Naive thymus-derived CD4-positive, alpha-beta T cell (primary cell): ENCODE results near the gene CHD1. TPM values are rescaled to one million over a fixed set of nuclear protein-coding genes. Genes with fewer than 3 reads are reported as not detected.

ENCODE experiments used
- ATAC-seq: fragments of 150-1000 bp; cut with Tn5 transposase; 2 replicates; pipeline ENCODE4 v1.10.0; 2021; ENCODE audit warnings: mild to moderate bottlenecking, moderate library complexity
- CTCF ChIA-PET: fragments of 350-600 bp; sonication (Branson Sonifier 250); formaldehyde crosslinking; loops from one replicate; lab custom pipeline; 2021; ENCODE audit warnings: antibody characterized with exemption; lab: Charles Lee
- POLR2A ChIA-PET: fragments of 350-600 bp; sonication (Branson Sonifier 250); formaldehyde crosslinking; loops from one replicate; lab custom pipeline; 2021; ENCODE audit warnings: antibody characterized with exemption, inconsistent platforms; lab: Charles Lee
- DNase-seq, 9 donors: peaks; one replicate each; pipeline versions ENCODE4 v3.0.0 to v3.0.0-alpha.2; 2020 to 2022; ENCODE audit warnings: mixed read lengths in 1 of 9
- H3K27ac ChIP-seq: one replicate; pipeline ENCODE4 v1.7.0; 2013; ENCODE audit warnings: mild to moderate bottlenecking, low read depth, low read length, moderate library complexity
- H3K27me3 ChIP-seq, 2 donors: one replicate each; pipeline ENCODE4 v1.7.0; 2013; ENCODE audit warnings: low read length in 2 of 2, mild to moderate bottlenecking in 2 of 2, moderate library complexity in 2 of 2; ENCODE audit not compliant: control insufficient read depth in 2 of 2, insufficient read depth in 2 of 2
- H3K36me3 ChIP-seq, 3 experiments: 1 replicate in 2 of 3; 2 replicates in 1 of 3; pipeline ENCODE4 v1.7.0; 2013; ENCODE audit warnings: low read length in 3 of 3, mild to moderate bottlenecking in 3 of 3, moderate library complexity in 1 of 3; ENCODE audit not compliant: insufficient read depth in 3 of 3, control insufficient read depth in 2 of 3
- H3K4me1 ChIP-seq, 2 donors: one replicate each; pipeline ENCODE4 v1.7.0; 2013; ENCODE audit warnings: low read length in 2 of 2, mild to moderate bottlenecking in 2 of 2, moderate library complexity in 1 of 2; ENCODE audit not compliant: control insufficient read depth in 2 of 2, insufficient read depth in 2 of 2
- H3K4me3 ChIP-seq: 2 replicates; pipeline ENCODE4 v1.7.0; 2013; ENCODE audit warnings: mild to moderate bottlenecking, low read length
- H3K9me3 ChIP-seq, 3 experiments: 1 replicate in 2 of 3; 2 replicates in 1 of 3; pipeline ENCODE4 v1.7.0; 2013; ENCODE audit warnings: low read length in 3 of 3; ENCODE audit not compliant: control insufficient read depth in 2 of 3
- H3K27ac Mint-ChIP-seq, 9 donors: one replicate each; pipeline ENCODE4 v1.8.0; 2020 to 2022; ENCODE audit warnings: mixed read lengths in 9 of 9, mild to moderate bottlenecking in 8 of 9, moderate library complexity in 5 of 9, inconsistent platforms in 2 of 9
- H3K27me3 Mint-ChIP-seq, 5 donors: one replicate each; pipeline ENCODE4 v1.8.0; 2021 to 2022; ENCODE audit warnings: mixed read lengths in 5 of 5, mild to moderate bottlenecking in 1 of 5
- H3K36me3 Mint-ChIP-seq, 5 donors: one replicate each; pipeline ENCODE4 v1.8.0; 2020 to 2022; ENCODE audit warnings: mixed read lengths in 5 of 5, mild to moderate bottlenecking in 3 of 5, inconsistent platforms in 1 of 5
- H3K4me1 Mint-ChIP-seq, 7 donors: one replicate each; pipeline ENCODE4 v1.8.0; 2020 to 2022; ENCODE audit warnings: mixed read lengths in 7 of 7, mild to moderate bottlenecking in 3 of 7, inconsistent platforms in 1 of 7
- H3K4me3 Mint-ChIP-seq, 10 donors: one replicate each; pipeline ENCODE4 v1.8.0; 2020 to 2022; ENCODE audit warnings: mild to moderate bottlenecking in 10 of 10, mixed read lengths in 10 of 10, moderate library complexity in 6 of 10, inconsistent platforms in 2 of 10
- H3K9me3 Mint-ChIP-seq, 11 donors: one replicate each; pipeline ENCODE4 v1.8.0; 2020 to 2022; ENCODE audit warnings: mixed read lengths in 11 of 11, mild to moderate bottlenecking in 4 of 11, inconsistent platforms in 1 of 11, moderate library complexity in 1 of 11
- intact Hi-C, 2 donors: fragments of 100-400 bp; cut with micrococcal nuclease; formaldehyde crosslinking; loops; one replicate each; pipeline ENCODE4 v1.15.1; 2023
- polyA plus RNA-seq, 2 donors: library from polyadenylated mRNA; unstranded; fragments of 300-500 nt; fragmentation: Illumina TruSeq; gene quantifications; one replicate each; pipeline ENCODE4 v1.2.3, GENCODE V29; 2021
- total RNA-seq, 6 experiments: library from RNA in 5 of 6; stranded (reverse) in 5 of 6; gene quantifications; 1 replicate in 5 of 6; 2 replicates in 1 of 6; pipeline ENCODE4 v1.2.3 and lab custom pipeline; 2021 to 2026

Gene CHD1
- total and polyA plus RNA-seq, 7 experiments from 2014 or later = 9.1 to 134 (median 87.9) TPM

- Histone ChIP-seq H3K9me3 (no peaks in the 10 kb centered on the region), H3K27ac (no peak overlapping the region), H3K36me3 (no peaks in the 10 kb centered on the region), H3K4me3 (no peak overlapping the region), H3K27me3 (no peaks in the 10 kb centered on the region), H3K4me1 (peaks cover 0 to 25% of the 10 kb centered on the region in 2 donors)
- Mint-ChIP-seq H3K27ac (peak overlapping the region in 8 of 9 donors; percentile 21 to 83 (median 48)), H3K4me3 (peak overlapping the region in 2 of 10 donors; percentile 4 to 19), H3K9me3 (no peaks in the 10 kb centered on the region), H3K36me3 (no peaks in the 10 kb centered on the region), H3K27me3 (no peaks in the 10 kb centered on the region), H3K4me1 (peaks cover 0 to 75% (median 66%) of the 10 kb centered on the region in 7 donors)
- intact Hi-C loops = loop anchor here in 1 of 2 donors (2.0 kb wide), 1 partner anchor 15 kb away; no protein-coding TSS in a partner anchor
- ATAC-seq (peak; percentile 69), DNase-seq (no peak)
- CTCF ChIA-PET = interaction anchor here (0.9 to 1.2 kb wide), 2 partner anchors 11 to 12 kb away, joined by 3 read pairs; no protein-coding TSS in a partner anchor
- POLR2A ChIA-PET = interaction anchor here (1.2 to 5.6 kb wide), 4 partner anchors 8 to 96 kb away, joined by 3 to 59 read pairs (median 6); partner anchors contain the start of gene CHD1
These were observed 12.5 kb upstream of the CHD1 start for GRCh38 chr5:98941131-98941883.

- Histone ChIP-seq H3K9me3 (no peaks in the 10 kb centered on the region), H3K27me3 (no peaks in the 10 kb centered on the region), H3K36me3 (no peaks in the 10 kb centered on the region), H3K4me1 (peaks cover 0 to 25% of the 10 kb centered on the region in 2 donors), H3K27ac (no peak overlapping the region), H3K4me3 (no peak overlapping the region)
- no peaks in the 10 kb centered on the region for H3K9me3 Mint-ChIP-seq
- H3K27me3 Mint-ChIP-seq = no peaks in the 10 kb centered on the region
- ChIA-PET POLR2A (interaction anchor here (0.7 to 5.6 kb wide), 3 partner anchors 12 to 97 kb away, joined by 4 to 59 read pairs (median 5); partner anchors contain the start of gene CHD1), CTCF (interaction anchor here (1.2 to 1.9 kb wide), 2 partner anchors 10 to 17 kb away, joined by 3 to 4 read pairs; no protein-coding TSS in a partner anchor)
- no peak for ATAC-seq
- intact Hi-C loops = loop anchor here in 1 of 2 donors (2.0 kb wide), 1 partner anchor 14 kb away; no protein-coding TSS in a partner anchor
- DNase-seq = no peak
- peaks cover 0 to 78% (median 64%) of the 10 kb centered on the region in 7 donors for H3K4me1 Mint-ChIP-seq
- H3K4me3 Mint-ChIP-seq = peak overlapping the region in 3 of 10 donors; percentile 1 to 42 (median 4)
- peak overlapping the region in 8 of 9 donors; percentile 21 to 83 (median 54) for H3K27ac Mint-ChIP-seq
- H3K36me3 Mint-ChIP-seq = no peaks in the 10 kb centered on the region
These were observed 11.8 kb upstream of the CHD1 start for GRCh38 chr5:98940581-98940980.

- H3K4me1 Mint-ChIP-seq = peaks cover 6 to 88% (median 78%) of the 10 kb centered on the region in 7 donors
- DNase-seq = no peak
- POLR2A ChIA-PET = interaction anchor here (1.2 to 5.6 kb wide), 3 partner anchors 9 to 21 kb away, joined by 3 to 59 read pairs (median 4); partner anchors contain the start of gene CHD1
- no peaks in the 10 kb centered on the region for H3K27me3 Mint-ChIP-seq
- peaks cover 0 to 4% (median 0%) of the 10 kb centered on the region in 11 donors for H3K9me3 Mint-ChIP-seq
- peak overlapping the region; percentile 24 for H3K27ac ChIP-seq
- H3K36me3 Mint-ChIP-seq = peaks cover 0 to 11% (median 0%) of the 10 kb centered on the region in 5 donors
- H3K4me1 ChIP-seq = peaks cover 11 to 36% of the 10 kb centered on the region in 2 donors
- no peaks in the 10 kb centered on the region for H3K9me3 ChIP-seq
- H3K27ac Mint-ChIP-seq = peak overlapping the region in 7 of 9 donors; percentile 6 to 100 (median 49)
- H3K4me3 ChIP-seq = no peak overlapping the region
- CTCF ChIA-PET = interaction anchor here (0.6 kb wide), 1 partner anchor 565 kb away, joined by 3 read pairs; no protein-coding TSS in a partner anchor
- peak overlapping the region in 1 of 10 donors; percentile 14 for H3K4me3 Mint-ChIP-seq
- ATAC-seq = no peak
- H3K27me3 ChIP-seq = no peaks in the 10 kb centered on the region
- intact Hi-C loops = loop anchor here in 1 of 2 donors (1.0 kb wide), 1 partner anchor 8 kb away; no protein-coding TSS in a partner anchor
- H3K36me3 ChIP-seq = no peaks in the 10 kb centered on the region
These were observed 9.7 kb upstream of the CHD1 start for GRCh38 chr5:98938464-98938863.

- ATAC-seq (no peak), DNase-seq (no peak)
- Histone ChIP-seq H3K27ac (peak overlapping the region; percentile 25), H3K4me3 (no peak overlapping the region), H3K4me1 (peaks cover 21 to 43% of the 10 kb centered on the region in 2 donors), H3K9me3 (no peaks in the 10 kb centered on the region), H3K27me3 (no peaks in the 10 kb centered on the region), H3K36me3 (no peaks in the 10 kb centered on the region)
- Mint-ChIP-seq H3K9me3 (peaks cover 0 to 4% (median 0%) of the 10 kb centered on the region in 11 donors), H3K27me3 (no peaks in the 10 kb centered on the region), H3K27ac (peak overlapping the region in 5 of 9 donors; percentile 35 to 100 (median 94)), H3K4me1 (peaks cover 19 to 92% (median 81%) of the 10 kb centered on the region in 7 donors), H3K4me3 (no peak overlapping the region), H3K36me3 (peaks cover 0 to 16% (median 0%) of the 10 kb centered on the region in 5 donors)
- CTCF ChIA-PET = no interaction called here
- POLR2A ChIA-PET = interaction anchor here (1.2 to 5.6 kb wide), 4 partner anchors 8 to 32 kb away, joined by 3 to 59 read pairs (median 4); partner anchors contain the start of gene CHD1
- intact Hi-C loops = no loop called here
These were observed 8.3 kb upstream of the CHD1 start for GRCh38 chr5:98936948-98937715.

GRCh38 chr5:98935206-98935605, 6.4 kb upstream of the CHD1 start:
- Mint-ChIP-seq H3K4me1 (peaks cover 34 to 91% (median 84%) of the 10 kb centered on the region in 7 donors), H3K27ac (peak overlapping the region in 8 of 9 donors; percentile 87 to 100 (median 96)), H3K36me3 (peaks cover 0 to 18% (median 0%) of the 10 kb centered on the region in 5 donors), H3K27me3 (no peaks in the 10 kb centered on the region), H3K4me3 (peak overlapping the region in 1 of 10 donors; percentile 73), H3K9me3 (peaks cover 0 to 4% (median 0%) of the 10 kb centered on the region in 11 donors)
- no peak overlapping the region for H3K4me3 ChIP-seq
- ChIA-PET CTCF (no interaction called here), POLR2A (interaction anchor here (0.7 kb wide), 1 partner anchor 26 kb away, joined by 3 read pairs; no protein-coding TSS in a partner anchor)
- ATAC-seq (no peak), DNase-seq (no peak)
- H3K9me3 ChIP-seq = no peaks in the 10 kb centered on the region
- H3K36me3 ChIP-seq = no peaks in the 10 kb centered on the region
- no peaks in the 10 kb centered on the region for H3K27me3 ChIP-seq
- H3K27ac ChIP-seq = peak overlapping the region; percentile 98
- peaks cover 30 to 47% of the 10 kb centered on the region in 2 donors for H3K4me1 ChIP-seq
- intact Hi-C loops = no loop called here
